GM23338 (cell line): ENCODE results near the gene DCAKD.

ENCODE experiments used
- EZH2 ChIP-seq: fragments of 200-600 bp; sonication (generic); IDR thresholded peaks from one replicate; pipeline ENCODE4 v1.8.0; 2017; ENCODE audit warnings: antibody characterized with exemption, mild to moderate bottlenecking, low read depth; ENCODE audit not compliant: unreplicated experiment
- JUNB ChIP-seq: IDR thresholded peaks from one replicate; pipeline ENCODE4 v1.6.1; 2016; ENCODE audit warnings: antibody characterized with exemption; ENCODE audit not compliant: unreplicated experiment
- TF ChIP-seq, protein P1 (sequence below), 2 experiments: fragments of 200-600 bp in 1 of 2; sonication (generic) in 1 of 2; conservative IDR thresholded peaks; 2 replicates each; pipeline versions ENCODE4 v1.5.1 to v1.6.1; 2016 to 2017; ENCODE audit warnings: antibody characterized with exemption in 2 of 2, low read depth in 2 of 2, mild to moderate bottlenecking in 2 of 2, moderate library complexity in 1 of 2

- TF ChIP-seq, protein P1, sequence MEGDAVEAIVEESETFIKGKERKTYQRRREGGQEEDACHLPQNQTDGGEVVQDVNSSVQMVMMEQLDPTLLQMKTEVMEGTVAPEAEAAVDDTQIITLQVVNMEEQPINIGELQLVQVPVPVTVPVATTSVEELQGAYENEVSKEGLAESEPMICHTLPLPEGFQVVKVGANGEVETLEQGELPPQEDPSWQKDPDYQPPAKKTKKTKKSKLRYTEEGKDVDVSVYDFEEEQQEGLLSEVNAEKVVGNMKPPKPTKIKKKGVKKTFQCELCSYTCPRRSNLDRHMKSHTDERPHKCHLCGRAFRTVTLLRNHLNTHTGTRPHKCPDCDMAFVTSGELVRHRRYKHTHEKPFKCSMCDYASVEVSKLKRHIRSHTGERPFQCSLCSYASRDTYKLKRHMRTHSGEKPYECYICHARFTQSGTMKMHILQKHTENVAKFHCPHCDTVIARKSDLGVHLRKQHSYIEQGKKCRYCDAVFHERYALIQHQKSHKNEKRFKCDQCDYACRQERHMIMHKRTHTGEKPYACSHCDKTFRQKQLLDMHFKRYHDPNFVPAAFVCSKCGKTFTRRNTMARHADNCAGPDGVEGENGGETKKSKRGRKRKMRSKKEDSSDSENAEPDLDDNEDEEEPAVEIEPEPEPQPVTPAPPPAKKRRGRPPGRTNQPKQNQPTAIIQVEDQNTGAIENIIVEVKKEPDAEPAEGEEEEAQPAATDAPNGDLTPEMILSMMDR (conservative IDR thresholded peaks at IDR 0.05; ENCODE audit: low read depth in 2 of 2) = peak; percentile 51 to 72
- no peak for TF ChIP-seq EZH2
- no peak for TF ChIP-seq JUNB
Observed at GRCh38 chr17:45016823-45017222, 34.6 kb downstream of the DCAKD start.
